MM.1S (cell line): ENCODE results near the gene SDK1.

Experiments
- DNase-seq: peaks from one replicate; pipeline ENCODE4 v3.0.0-alpha.2; 2015
- H2AFZ ChIP-seq: fragments of 300-600 bp; sonication (generic); 2 replicates; pipeline ENCODE4 v1.6.0; 2016; ENCODE audit warnings: antibody characterized with exemption, low read length
- H3F3A ChIP-seq: fragments of 300-600 bp; sonication (generic); 2 replicates; pipeline ENCODE4 v1.6.1; 2016; ENCODE audit warnings: mild to moderate bottlenecking, antibody characterized with exemption, low read length, moderate library complexity, mixed read lengths; ENCODE audit not compliant: insufficient read depth
- H3K27ac ChIP-seq: fragments of 300-600 bp; sonication (generic); 2 replicates; pipeline ENCODE4 v1.5.1; 2016; ENCODE audit warnings: mild to moderate bottlenecking, low read length
- H3K27me3 ChIP-seq: fragments of 300-600 bp; sonication (generic); replicated peaks from 2 replicates; pipeline ENCODE4 v1.6.0; 2016; ENCODE audit warnings: low read length; ENCODE audit not compliant: insufficient read depth
- H3K36me3 ChIP-seq: fragments of 300-600 bp; sonication (generic); replicated peaks from 2 replicates; pipeline ENCODE4 v1.6.1; 2016; ENCODE audit warnings: mild to moderate bottlenecking, low read length, mixed read lengths; ENCODE audit not compliant: insufficient read depth
- H3K4me1 ChIP-seq: fragments of 300-600 bp; sonication (generic); 2 replicates; pipeline ENCODE4 v1.6.1; 2016; ENCODE audit warnings: low read length, mixed read lengths
- H3K4me2 ChIP-seq: fragments of 300-600 bp; sonication (generic); 2 replicates; pipeline ENCODE4 v1.6.0; 2016; ENCODE audit warnings: low read depth, low read length
- H3K4me3 ChIP-seq: fragments of 300-600 bp; sonication (generic); 2 replicates; pipeline ENCODE4 v1.5.1; 2016; ENCODE audit warnings: low read length, mixed read lengths
- H3K79me2 ChIP-seq: fragments of 300-600 bp; sonication (generic); 2 replicates; pipeline ENCODE4 v1.6.1; 2016; ENCODE audit warnings: mixed run types, low read length, mixed read lengths
- H3K9ac ChIP-seq: fragments of 300-600 bp; sonication (generic); 2 replicates; pipeline ENCODE4 v1.6.1; 2016; ENCODE audit warnings: low read length, mixed read lengths
- H3K9me2 ChIP-seq: fragments of 300-600 bp; sonication (generic); replicated peaks from 2 replicates; pipeline ENCODE4 v1.6.1; 2016; ENCODE audit warnings: mild to moderate bottlenecking, low read length, mixed read lengths; ENCODE audit not compliant: insufficient read depth
- H3K9me3 ChIP-seq: fragments of 300-600 bp; sonication (generic); replicated peaks from 2 replicates; pipeline ENCODE4 v1.6.1; 2016; ENCODE audit warnings: mild to moderate bottlenecking, low read length, mixed read lengths; ENCODE audit not compliant: insufficient read depth
- H4K20me1 ChIP-seq: fragments of 300-600 bp; sonication (generic); 2 replicates; pipeline ENCODE4 v1.6.1; 2016; ENCODE audit warnings: mild to moderate bottlenecking, low read length, moderate library complexity, mixed read lengths; ENCODE audit not compliant: insufficient read depth
- CTCF ChIP-seq: fragments of 300-600 bp; sonication (generic); IDR thresholded peaks from 2 replicates; pipeline ENCODE4 v1.5.1; 2016; ENCODE audit warnings: antibody characterized with exemption, low read length, mixed read lengths
- EZH2 ChIP-seq: fragments of 300-600 bp; sonication (generic); optimal IDR thresholded peaks from 2 replicates; pipeline ENCODE3; 2017; ENCODE audit warnings: low read depth, mild to moderate bottlenecking, antibody characterized with exemption, low read length, mixed read lengths
- EZH2phosphoT487 ChIP-seq: fragments of 300-600 bp; sonication (generic); IDR thresholded peaks from 2 replicates; pipeline ENCODE4 v1.6.1; 2018; ENCODE audit warnings: antibody characterized with exemption, low read length

SDK1 gene

GRCh38 chr7:4057289-4057616, 756.2 kb downstream of the SDK1 start:
- Histone ChIP-seq H4K20me1 (no peaks in the 10 kb centered on the region), H3K4me1 (no peaks in the 10 kb centered on the region), H3K4me2 (no peak overlapping the region), H2AFZ (no peak overlapping the region), H3K9ac (no peak overlapping the region), H3K4me3 (no peak overlapping the region), H3K79me2 (no peaks in the 10 kb centered on the region), H3K9me3 (no peaks in the 10 kb centered on the region), H3F3A (no peaks in the 10 kb centered on the region), H3K27ac (no peak overlapping the region), H3K36me3 (no peaks in the 10 kb centered on the region), H3K27me3 (no peaks in the 10 kb centered on the region), H3K9me2 (no peaks in the 10 kb centered on the region)
- DNase-seq: no peak
- TF ChIP-seq CTCF (no peak), EZH2phosphoT487 (no peak), EZH2 (no peak)

GRCh38 chr7:4058158-4058557, 757.1 kb downstream of the SDK1 start:
- H3K9ac ChIP-seq: no peak overlapping the region
- no peaks in the 10 kb centered on the region for H3K4me1 ChIP-seq
- H3K27ac ChIP-seq: no peak overlapping the region
- TF ChIP-seq CTCF (no peak), EZH2 (no peak), EZH2phosphoT487 (no peak)
- H2AFZ ChIP-seq: no peak overlapping the region
- no peak overlapping the region for H3K4me2 ChIP-seq
- H3K9me2 ChIP-seq: no peaks in the 10 kb centered on the region
- no peaks in the 10 kb centered on the region for H3K79me2 ChIP-seq
- H3K27me3 ChIP-seq: no peaks in the 10 kb centered on the region
- DNase-seq: no peak
- no peaks in the 10 kb centered on the region for H3K9me3 ChIP-seq
- no peaks in the 10 kb centered on the region for H3K36me3 ChIP-seq
- H3F3A ChIP-seq: no peaks in the 10 kb centered on the region
- no peak overlapping the region for H3K4me3 ChIP-seq
- H4K20me1 ChIP-seq: no peaks in the 10 kb centered on the region

GRCh38 chr7:4065190-4065589, 764.1 kb downstream of the SDK1 start:
- no peaks in the 10 kb centered on the region for H3K79me2 ChIP-seq
- H3K4me3 ChIP-seq: no peak overlapping the region
- no peak overlapping the region for H3K4me2 ChIP-seq
- no peak for TF ChIP-seq EZH2phosphoT487
- TF ChIP-seq CTCF: no peak
- TF ChIP-seq EZH2: no peak
- H3K4me1 ChIP-seq: no peaks in the 10 kb centered on the region
- H3K9me3 ChIP-seq: no peaks in the 10 kb centered on the region
- H3K9ac ChIP-seq: no peak overlapping the region
- no peaks in the 10 kb centered on the region for H3K27me3 ChIP-seq
- H3K36me3 ChIP-seq: no peaks in the 10 kb centered on the region
- H3K9me2 ChIP-seq: no peaks in the 10 kb centered on the region
- no peak overlapping the region for H3K27ac ChIP-seq
- no peaks in the 10 kb centered on the region for H3F3A ChIP-seq
- H4K20me1 ChIP-seq: no peaks in the 10 kb centered on the region
- no peak for DNase-seq
- no peak overlapping the region for H2AFZ ChIP-seq
